HG02798 (cell line): ENCODE data around the gene LDB2.
"Not testable (repeated sequence)": the region's sequence is repeated elsewhere in the genome, so short reads cannot be mapped to it uniquely, and the experiment has no call there.

Experiments used
- ATAC-seq: cut with Tn5 transposase; IDR thresholded peaks from one replicate; pipeline ENCODE4 v1.9.1; 2021; ENCODE audit warnings: mild to moderate bottlenecking; ENCODE audit not compliant: unreplicated experiment, poor library complexity

The LDB2 gene

DNA sequence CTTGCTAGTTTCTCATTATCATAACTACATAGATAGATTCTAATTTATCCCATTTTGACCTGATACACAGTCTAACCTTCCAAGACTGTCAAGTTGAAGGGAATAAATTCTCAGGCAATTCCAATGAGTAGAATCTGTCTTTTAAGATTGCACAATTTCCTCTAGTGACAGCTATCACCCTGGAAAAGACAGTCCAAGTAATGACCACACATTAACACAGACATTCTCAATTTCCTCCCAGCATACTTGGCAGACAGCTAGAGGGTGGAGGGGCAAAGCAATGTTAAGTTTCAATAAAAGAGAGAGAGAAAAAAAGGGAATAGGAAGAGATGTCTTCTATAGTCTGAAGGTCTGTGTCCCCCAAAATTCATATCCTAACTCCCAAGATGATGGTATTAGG is 234.7 kb downstream of the LDB2 start:
- no peak for ATAC-seq

DNA sequence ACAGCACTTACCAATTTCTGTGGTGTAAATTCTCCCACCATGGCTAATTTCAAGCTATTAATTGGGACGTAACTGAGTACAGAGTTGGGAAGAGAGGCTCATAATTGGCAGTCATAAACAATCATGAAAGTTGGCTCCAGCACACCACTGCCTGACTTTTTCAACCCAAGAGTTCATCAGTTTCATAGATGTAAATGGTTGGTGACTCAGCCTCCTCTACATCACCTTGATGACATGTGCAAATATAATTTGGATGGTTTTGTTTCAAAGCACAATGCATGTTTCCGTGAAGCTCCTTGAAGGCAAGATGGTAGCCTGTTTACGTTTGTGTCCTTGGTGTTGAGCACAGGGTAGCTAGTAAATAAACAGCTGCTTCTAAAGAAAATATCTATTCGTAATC is 235.1 kb downstream of the LDB2 start:
- ATAC-seq: no peak

DNA sequence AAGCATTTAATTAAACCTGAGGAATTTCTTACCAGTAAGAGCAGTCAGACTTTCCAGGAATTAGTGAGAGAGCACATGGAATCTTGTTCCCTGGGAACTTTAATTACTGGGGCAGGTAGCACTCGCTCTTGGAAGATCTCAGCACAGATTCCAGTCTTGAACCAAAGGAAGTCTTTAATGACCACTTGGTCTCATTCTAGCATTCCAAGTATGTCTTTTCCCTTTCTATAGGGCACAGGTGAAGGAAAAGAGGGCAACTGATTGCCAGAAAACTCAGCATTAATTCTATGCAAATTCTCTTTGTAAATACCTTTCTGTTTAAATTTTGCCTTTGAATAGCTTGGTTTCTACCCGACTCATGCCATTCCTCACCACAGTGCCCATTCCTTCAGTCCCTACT is 236.6 kb downstream of the LDB2 start:
- no peak for ATAC-seq

DNA sequence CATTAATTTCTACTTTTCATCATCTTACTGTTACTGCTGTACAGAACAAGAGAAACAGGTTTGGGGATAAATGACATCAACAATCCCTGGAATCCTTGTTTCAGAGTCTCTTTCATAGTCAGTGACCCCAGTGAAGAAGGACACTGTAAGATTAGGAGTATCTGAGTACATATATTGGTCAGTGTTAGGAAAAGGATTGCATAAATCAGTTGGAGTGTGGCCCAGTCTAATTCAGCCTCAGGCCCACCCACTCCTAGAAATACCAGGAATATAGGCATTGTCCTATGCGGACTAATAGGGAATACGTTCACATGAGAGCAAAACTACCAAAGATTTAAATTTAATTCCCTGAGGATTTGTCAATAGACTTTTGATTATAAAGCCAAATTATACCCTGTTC is 237.8 kb downstream of the LDB2 start:
- no peak for ATAC-seq

DNA sequence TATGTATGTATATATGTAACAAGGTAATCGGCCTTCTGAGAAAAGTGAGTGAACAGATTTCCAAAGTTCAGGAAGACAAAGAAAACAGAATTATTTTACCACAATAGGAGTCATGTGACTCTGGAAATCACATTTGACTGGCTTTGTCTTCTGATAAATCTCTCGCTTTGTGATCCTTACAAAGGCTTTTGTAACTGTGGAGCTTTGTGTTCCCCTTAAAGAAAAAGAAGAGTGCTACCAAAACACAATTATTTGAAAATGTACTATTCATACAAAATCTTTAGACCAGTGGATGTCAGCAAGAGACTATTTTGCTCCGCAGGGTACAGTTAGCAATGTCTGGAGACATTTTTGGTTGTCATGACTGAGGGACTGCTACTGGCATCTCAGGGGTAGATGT is 238.8 kb downstream of the LDB2 start:
- ATAC-seq: no peak

DNA sequence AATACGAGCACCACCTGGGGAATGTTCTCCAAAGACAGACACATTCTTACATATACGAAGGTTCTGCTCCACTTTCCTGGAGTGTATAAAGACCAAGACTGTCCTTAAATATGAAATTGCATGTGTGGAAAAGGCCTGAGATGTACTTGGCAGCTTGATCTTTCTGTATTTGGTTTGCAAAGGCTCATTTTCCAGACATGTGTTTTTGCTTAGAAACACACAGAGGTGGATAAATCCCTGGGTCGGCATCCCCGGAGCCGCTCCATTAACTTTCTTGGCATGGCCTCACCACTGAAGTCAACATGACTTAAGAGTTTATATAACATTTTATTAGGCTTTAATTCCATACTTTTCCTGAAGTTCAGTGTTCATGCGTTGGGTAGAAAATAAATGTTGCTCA is 239.4 kb downstream of the LDB2 start:
- ATAC-seq: no peak

DNA sequence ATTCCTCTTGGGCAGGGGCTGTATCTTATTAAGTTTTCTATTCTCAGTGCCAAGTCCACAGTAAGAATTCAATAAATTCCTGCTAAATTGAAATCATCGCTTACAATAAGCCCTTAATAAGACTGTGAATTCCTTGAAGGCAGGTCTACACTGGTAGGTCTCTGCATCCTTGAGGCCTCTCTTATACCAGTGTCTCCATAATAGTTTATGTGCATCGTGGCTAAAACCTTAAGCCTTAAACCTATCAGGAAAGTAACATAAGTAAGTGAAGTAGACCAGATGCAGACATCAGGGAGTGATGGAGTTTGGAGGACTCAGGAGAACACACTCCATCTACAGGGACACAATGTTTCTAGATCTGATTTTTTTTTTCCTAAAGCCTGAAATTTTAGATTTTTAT is 240.3 kb downstream of the LDB2 start:
- no peak for ATAC-seq

DNA sequence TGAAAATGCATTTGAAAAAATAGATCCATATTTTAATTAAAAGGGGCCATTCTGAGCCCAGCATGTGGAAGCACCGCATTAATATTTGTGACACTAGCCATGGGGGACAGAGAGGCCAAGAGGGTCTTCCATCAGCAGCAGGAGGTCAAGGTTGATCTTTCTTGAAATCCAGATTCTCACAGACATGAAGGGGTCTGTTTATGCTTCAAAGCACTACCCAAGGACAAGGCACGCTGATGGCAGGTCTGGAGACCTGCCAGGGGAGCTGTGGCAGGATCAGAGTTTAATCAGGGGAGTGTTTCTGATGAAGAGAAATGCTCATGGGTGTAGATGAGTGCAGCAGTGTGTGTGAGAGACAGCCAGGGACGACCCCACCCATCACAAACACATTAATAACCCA is 243.3 kb downstream of the LDB2 start:
- no peak for ATAC-seq

DNA sequence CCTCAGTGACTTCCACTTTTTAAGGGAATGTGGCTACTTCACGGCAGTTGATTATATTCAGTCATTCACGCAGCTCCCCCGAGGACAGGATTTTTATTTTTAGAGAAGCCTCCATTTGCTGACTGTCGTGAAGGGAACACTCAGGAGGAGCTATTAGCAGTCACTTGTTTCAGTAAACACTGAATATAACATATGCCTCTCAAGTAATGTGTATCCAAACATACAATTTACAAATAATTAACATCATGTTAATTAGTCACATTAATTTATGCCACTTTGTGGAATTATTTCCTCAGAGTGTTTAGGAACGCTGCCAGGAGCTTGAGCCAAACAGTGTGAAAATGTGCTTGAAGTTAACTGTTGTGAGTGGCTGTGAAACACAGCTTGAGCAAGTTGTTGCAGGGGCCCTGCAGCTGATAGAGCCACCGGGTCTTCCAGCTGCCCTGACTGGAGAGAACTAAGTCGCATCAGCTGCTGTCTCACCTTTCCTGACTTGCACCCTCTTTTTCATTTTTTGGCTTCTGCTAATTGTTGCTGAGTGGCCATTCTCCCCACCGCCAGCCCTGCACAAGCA is 245.6 kb downstream of the LDB2 start:
- ATAC-seq: no peak

DNA sequence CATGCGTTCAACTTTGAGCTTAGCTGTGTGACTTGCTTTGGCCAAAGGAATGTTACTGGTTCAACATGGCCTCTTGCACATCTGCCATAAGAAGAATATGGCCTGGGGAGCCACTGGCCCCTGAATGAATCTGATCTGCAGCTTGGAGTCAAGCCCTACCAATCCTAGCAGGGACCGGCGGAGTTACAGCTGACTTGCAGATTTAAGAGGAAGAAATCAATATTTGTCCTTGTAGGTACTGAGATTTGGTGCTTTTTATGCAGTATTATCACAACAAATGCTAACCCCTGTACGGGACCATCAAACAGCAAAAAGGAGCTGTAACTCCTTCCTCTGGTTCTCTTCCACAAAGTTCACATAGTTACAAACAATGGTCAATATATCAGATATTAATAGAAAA is 252.0 kb downstream of the LDB2 start:
- ATAC-seq: no peak

DNA sequence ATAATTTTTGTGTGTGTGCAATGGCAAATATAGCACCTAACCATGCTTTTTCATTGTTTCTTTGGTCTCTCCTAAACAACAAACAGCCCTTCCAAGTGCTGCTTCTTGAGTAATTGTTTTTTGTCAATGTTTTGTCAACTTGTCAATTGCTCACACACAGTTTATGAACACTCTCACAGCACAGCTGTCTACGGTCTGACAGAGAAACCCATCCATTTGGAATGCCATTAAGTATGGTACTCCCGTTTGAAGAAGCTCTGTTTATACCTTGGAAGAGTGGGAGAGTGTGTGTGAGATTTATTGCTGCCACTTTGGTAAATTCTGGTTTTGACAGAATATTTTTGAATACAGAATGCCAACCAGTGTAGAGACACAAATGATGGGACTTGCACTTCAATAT is 254.6 kb downstream of the LDB2 start:
- no peak for ATAC-seq

DNA sequence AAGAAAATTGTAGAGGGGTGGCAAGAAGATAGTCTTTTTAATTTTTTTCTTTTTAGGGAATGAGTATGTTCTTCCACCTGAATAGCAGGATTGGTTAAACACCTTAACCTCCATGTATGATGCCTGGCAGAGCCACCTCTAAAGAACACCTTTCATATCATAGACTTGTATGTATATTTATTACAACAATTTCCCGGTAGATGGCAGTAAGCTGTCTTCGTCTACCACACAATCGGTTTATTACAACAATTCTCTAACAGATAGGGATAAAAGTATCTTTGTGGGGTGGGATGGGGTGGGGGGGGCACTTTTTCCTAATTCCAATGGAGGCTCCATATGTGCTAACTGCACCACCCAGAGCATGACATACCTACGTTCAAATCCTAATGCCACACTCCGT is 255.5 kb downstream of the LDB2 start:
- ATAC-seq: no peak

DNA sequence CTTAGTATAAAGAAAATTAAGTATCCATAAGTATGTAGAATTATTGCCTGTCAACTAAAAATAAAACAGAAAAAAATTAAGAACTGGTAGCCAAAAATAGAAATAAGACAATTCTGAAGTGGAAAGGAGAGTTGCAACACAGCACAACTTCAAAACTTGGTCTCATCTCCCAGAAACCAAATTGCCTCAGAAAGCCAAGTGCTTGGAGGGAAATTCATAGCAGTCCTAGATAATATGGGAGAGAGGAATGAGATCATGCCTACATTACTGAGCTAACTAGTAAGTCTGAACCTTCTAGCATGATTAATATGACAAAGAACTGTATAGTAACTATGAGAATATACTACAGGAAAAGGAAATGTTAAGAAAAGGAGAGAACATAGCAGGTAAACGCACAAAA is 256.5 kb downstream of the LDB2 start:
- no peak for ATAC-seq

DNA sequence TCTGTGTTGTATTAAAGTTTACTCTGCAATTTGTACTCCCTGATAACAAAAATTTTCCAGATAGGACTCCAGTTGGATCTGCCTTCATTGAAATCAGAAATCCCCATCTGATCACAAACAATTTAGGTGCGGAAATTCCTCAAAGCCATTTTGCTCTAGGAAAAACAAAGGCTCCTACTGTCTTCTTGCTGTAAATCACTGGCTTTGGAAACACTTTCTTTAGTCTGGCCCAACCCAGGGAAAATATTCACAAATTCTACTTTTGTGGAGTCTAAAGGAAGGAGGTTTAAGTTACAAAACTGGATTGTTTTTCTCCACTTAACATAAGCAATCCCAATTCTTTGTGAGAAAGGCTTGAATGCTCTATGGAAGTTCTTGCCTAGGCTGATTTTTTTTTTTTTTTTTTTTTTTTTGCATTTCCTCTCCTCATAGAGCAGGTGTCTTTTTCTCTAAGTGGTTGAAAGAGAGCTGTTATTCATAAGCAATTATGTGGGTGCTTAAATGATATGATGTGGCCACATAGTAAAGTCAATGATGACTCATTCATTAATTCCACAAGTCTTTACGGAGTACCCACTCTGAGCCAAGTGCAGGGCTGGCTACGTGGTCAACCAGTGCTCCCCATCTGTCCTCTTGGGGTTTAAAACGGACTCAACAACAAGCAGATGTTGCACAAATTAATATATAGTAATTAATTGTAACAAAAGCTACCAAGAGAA is 261.4 kb downstream of the LDB2 start:
- ATAC-seq: no peak

DNA sequence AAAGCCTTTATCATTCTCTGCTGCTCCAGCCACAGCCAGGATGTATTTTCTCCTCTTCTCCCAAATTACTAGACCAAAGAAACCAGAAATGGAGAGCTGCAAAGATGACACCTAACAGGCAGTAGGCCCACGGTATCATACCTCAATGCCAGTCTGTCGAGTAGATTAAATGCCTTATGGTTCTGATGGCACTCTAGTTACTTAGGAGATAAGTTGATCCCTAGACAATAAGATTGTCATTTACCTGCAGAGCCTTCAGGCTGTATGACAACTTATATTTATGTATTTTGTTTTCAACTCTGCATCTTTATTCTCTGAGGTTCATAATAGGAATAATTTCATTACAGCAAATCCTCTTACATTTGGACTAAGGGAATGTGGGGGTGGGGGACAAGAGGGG is 262.1 kb downstream of the LDB2 start:
- ATAC-seq: no peak

DNA sequence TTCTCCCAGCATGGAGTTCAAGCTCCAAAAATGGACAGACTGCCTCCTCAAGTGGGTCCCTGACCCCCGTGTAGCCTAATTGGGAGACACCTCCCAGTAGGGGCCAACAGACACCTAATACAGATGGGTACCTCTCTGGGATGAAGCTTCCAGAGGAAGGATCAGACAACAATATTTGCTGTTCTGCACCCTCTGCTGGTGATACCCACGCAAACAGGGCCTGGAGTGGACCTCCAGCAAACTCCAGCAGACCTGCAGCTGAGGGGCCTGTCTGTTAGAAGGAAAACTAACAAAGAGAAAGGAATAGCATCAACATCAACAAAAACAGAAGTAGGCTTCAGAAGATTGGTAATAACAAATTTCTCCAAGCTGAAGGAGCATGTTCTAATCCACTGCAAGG is 269.2 kb downstream of the LDB2 start:
- not testable (repeated sequence) for ATAC-seq

DNA sequence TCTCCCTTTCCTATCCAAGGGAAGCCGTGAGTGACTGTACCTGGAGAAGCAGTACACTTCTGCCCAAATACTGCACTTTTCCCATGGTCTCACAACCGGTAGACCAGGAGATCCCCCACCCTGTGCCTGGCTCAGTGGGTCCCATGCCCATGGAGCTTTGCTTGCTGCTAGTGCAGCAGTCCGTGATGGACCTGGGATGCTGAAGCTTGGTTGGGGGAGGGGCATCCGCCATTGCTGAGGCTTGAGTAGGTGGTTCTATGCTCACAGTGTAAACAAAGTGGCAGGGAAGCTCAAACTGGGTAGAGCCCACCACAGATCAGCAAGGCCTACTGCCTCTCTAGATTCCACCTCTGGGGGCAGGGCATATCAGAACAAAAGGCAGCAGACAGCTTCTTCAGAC is 269.6 kb downstream of the LDB2 start:
- not testable (repeated sequence) for ATAC-seq

DNA sequence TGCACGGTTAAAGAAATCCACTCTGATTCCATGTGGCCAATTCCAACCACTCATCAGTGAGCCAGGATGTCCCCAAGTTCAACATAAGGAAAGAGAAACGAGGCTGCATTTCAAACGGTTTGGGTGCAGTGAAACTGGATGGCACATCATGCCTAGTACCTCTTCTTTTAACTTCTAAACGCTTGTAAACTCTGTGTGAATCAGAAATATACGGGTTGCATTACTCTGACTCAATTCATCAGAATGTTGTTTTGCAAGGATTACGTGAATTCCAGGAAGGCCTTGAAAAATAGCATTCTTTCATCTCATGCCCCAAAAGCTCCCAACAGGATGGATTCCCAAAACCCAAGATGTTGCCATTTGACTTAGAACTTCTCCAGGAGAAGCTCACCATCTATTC is 270.4 kb downstream of the LDB2 start:
- ATAC-seq: no peak

DNA sequence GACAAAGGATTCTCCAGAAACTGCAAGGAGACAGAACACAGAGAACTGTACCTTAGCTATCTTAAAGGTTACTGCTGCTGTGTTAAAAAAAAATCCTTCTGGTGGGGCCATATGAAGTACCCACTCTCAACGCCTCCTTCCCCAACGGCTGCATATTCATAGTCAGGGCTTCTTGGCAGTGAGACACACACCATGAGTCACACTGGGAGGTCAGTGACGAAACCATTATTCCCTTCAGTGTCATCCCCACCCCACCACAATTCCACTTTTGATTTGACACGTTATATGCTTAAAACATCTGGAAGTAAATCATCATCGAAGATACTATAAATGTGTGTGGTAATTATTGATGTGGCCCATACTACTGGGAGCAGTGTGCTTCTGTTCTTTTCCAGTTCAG is 271.5 kb downstream of the LDB2 start:
- ATAC-seq: no peak

DNA sequence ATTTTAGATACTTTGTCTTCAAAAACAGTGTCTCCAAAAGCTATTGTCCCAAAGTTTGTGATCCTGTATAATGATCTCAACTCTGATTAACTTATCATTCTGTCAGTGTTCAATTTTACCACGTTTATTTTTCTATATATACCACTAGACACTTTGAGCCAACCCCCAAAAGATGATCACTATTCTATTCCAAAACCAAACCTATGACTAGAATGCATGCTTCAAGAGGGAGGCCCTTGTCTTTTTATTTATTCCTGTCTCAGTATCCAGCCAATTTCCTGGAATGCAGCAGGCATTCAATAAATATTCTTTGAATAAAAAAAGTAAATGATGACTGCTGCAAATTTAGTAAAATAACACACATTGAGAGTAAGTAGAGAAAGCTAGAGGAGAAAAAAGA is 275.6 kb downstream of the LDB2 start:
- no peak for ATAC-seq

DNA sequence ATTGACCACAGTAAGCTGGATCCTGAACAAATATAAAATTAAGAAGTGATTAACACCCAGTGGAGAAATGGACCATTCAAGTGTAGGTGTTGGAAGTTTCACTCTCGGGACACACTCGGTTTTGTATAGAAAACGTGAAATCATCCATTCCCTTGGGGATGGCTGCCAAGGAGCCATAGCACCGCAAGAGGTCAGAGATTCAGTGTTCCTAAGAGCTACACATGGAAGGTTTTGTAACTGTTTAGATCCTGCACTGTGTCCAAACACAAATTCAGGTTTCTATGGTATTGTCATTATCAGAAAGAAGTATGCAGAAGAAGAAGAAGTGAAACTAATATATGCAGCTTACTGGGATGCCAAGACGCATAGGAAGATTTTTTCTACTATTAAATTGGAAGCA is 281.0 kb downstream of the LDB2 start:
- no peak for ATAC-seq

DNA sequence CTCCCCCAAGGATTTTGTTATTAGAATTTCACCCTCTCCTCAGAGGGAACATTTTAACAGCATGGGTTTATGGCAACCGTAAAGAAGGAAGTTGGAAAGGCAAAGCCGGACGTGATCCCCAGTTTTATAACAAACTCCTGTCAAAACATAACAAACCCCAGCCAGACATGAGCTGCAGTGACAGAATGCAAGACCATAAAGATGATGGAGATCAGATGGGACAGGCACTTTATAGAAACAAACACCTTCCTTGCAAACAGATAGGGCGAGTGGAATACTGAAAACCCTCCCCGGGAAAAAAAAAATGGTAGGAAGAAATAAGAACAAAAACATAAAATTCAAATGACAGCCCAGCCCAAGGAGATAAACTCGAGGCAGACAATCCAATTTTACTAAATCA is 281.4 kb downstream of the LDB2 start:
- no peak for ATAC-seq
